WTC11 (cell line): Measurements from ENCODE around the gene CASP12.

Source experiments
- IRF2 ChIP-seq: sonication (generic); formaldehyde crosslinking; IDR thresholded peaks from 2 replicates; pipeline ENCODE4 v1.8.0; 2022; ENCODE audit warnings: low read depth, missing genetic modification reagents, borderline replicate concordance
- ZNF396 ChIP-seq: fragments of 250-450 bp; sonication (Bioruptor Pico); IDR thresholded peaks from 2 replicates; pipeline ENCODE4 v1.8.0; 2021; ENCODE audit warnings: mild to moderate bottlenecking, moderate library complexity, borderline replicate concordance
- TF ChIP-seq, protein P1 (sequence below): sonication (generic); formaldehyde crosslinking; IDR thresholded peaks from 2 replicates; pipeline ENCODE4 v1.8.0; 2022; ENCODE audit warnings: mild to moderate bottlenecking, missing genetic modification reagents
- TF ChIP-seq, protein P2 (sequence below): fragments of 200-600 bp; IDR thresholded peaks from 2 replicates; pipeline ENCODE4 v1.8.0; 2022; ENCODE audit warnings: antibody characterized with exemption

DNA sequence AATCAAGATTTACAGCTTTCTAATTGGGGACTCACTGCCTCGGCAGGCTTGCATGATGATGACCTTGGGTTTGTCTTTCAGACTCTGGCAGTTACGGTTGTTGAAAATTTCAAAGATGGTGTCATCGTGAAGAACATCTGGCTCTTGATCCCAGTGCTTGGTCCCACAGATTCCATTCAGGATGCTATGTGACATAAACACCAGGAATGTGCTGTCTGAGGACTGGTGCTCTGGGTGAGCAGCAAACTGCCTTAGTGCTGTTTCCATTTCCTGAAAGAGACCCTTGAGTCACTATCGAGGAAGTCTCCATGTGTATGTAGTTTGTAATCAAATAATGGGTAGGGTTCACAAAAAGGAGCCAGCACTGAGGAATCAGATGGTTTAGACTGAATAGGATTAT lies 7.1 kb downstream of the CASP12 start:
- TF ChIP-seq, protein P1, sequence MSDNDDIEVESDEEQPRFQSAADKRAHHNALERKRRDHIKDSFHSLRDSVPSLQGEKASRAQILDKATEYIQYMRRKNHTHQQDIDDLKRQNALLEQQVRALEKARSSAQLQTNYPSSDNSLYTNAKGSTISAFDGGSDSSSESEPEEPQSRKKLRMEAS (CRISPR knock-in tag), result no peak
- TF ChIP-seq, protein P2, sequence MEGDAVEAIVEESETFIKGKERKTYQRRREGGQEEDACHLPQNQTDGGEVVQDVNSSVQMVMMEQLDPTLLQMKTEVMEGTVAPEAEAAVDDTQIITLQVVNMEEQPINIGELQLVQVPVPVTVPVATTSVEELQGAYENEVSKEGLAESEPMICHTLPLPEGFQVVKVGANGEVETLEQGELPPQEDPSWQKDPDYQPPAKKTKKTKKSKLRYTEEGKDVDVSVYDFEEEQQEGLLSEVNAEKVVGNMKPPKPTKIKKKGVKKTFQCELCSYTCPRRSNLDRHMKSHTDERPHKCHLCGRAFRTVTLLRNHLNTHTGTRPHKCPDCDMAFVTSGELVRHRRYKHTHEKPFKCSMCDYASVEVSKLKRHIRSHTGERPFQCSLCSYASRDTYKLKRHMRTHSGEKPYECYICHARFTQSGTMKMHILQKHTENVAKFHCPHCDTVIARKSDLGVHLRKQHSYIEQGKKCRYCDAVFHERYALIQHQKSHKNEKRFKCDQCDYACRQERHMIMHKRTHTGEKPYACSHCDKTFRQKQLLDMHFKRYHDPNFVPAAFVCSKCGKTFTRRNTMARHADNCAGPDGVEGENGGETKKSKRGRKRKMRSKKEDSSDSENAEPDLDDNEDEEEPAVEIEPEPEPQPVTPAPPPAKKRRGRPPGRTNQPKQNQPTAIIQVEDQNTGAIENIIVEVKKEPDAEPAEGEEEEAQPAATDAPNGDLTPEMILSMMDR, result no peak
- no peak for TF ChIP-seq IRF2 (CRISPR knock-in tag)
- no peak for TF ChIP-seq ZNF396 (CRISPR knock-in tag)
